ENCODE results near the gene PACRG. TPM values are rescaled to one million over a fixed set of nuclear protein-coding genes. Genes with fewer than 3 reads are reported as not detected.

PACRG gene
- total and polyA plus RNA-seq, 2 of the 8 experiments (the other 6 are each of a cell fraction or from before 2014, with no cell fraction given): 0.44 to 0.54 TPM

DNA sequence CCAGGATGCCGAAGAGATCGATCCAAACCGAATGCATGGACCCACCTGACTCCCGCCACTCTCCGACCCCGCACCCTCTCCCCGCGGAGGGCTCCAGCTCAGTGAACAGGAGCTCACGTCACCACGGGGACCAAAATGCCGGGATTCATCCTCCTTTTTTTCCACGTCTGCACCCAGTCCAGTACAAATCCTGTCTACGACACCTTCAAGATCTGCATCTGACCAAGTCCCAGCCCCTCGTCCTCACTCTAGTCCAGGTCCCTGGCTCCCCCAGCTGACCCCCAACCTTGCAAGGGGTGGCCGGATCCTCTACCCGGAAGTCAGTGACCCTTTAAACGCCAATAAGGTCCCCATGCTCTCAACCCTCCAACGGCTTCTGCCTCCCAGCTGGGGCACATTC is 593.9 kb downstream of the PACRG start (continued):
- TF ChIP-seq, protein P1, sequence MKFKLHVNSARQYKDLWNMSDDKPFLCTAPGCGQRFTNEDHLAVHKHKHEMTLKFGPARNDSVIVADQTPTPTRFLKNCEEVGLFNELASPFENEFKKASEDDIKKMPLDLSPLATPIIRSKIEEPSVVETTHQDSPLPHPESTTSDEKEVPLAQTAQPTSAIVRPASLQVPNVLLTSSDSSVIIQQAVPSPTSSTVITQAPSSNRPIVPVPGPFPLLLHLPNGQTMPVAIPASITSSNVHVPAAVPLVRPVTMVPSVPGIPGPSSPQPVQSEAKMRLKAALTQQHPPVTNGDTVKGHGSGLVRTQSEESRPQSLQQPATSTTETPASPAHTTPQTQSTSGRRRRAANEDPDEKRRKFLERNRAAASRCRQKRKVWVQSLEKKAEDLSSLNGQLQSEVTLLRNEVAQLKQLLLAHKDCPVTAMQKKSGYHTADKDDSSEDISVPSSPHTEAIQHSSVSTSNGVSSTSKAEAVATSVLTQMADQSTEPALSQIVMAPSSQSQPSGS (IDR thresholded peaks at IDR 0.05; ENCODE audit: low read length): no peak
- TF ChIP-seq FOSL1 (IDR thresholded peaks at IDR 0.05; ENCODE audit: insufficient read depth, low read depth, low read length) (no peak), NANOG (IDR thresholded peaks at IDR 0.05; ENCODE audit: insufficient read depth, low read depth, low read length, poor library complexity, severe bottlenecking) (no peak), SP4 (IDR thresholded peaks at IDR 0.05; ENCODE audit: low read length) (no peak), BCL11A (IDR thresholded peaks at IDR 0.05; ENCODE audit: low read depth in 2 of 2, low read length in 2 of 2) (no peak), KDM1A (IDR thresholded peaks at IDR 0.05; ENCODE audit: borderline replicate concordance, low read length) (no peak), ASH2L (IDR thresholded peaks at IDR 0.05; ENCODE audit: low read length) (no peak)
